ENCODE data around the gene IKZF5. TPM values are rescaled to one million over a fixed set of nuclear protein-coding genes. Genes with fewer than 3 reads are reported as not detected.

Gene IKZF5
- total and polyA plus RNA-seq, 11 donors, result 5.0 to 16.5 (median 8.2) TPM

GRCh38 chr10:123019941-123020703, 11.5 kb upstream of the IKZF5 start:
- Histone ChIP-seq H3K27ac (no peak overlapping the region), H3K9me3 (no peaks in the 10 kb centered on the region), H3K27me3 (no peaks in the 10 kb centered on the region), H3K4me1 (peaks cover 0 to 6% (median 0%) of the 10 kb centered on the region in 12 donors), H3K4me3 (no peak overlapping the region), H3K36me3 (no peaks in the 10 kb centered on the region)
- TF ChIP-seq POLR2A (IDR thresholded peaks at IDR 0.05) (no peak), CTCF (IDR thresholded peaks at IDR 0.05) (no peak)
- WGBS, 4 donors, result 64 to 70% (median 69%) methylated on average over 1 of the region's 1 CpG
- DNase-seq, result no peak
- intact Hi-C loops (cut with DNase I), result no loop called here
- ATAC-seq, result no peak

GRCh38 chr10:123019264-123019663, 10.7 kb upstream of the IKZF5 start:
- ATAC-seq (no peak), DNase-seq (no peak)
- TF ChIP-seq POLR2A (IDR thresholded peaks at IDR 0.05), result no peak
- no peak for TF ChIP-seq CTCF (IDR thresholded peaks at IDR 0.05)
- Histone ChIP-seq H3K27ac (no peak overlapping the region), H3K36me3 (no peaks in the 10 kb centered on the region), H3K4me1 (peaks cover 0 to 6% (median 0%) of the 10 kb centered on the region in 12 donors), H3K9me3 (no peaks in the 10 kb centered on the region), H3K4me3 (no peak overlapping the region), H3K27me3 (no peaks in the 10 kb centered on the region)
- intact Hi-C loops (cut with DNase I), result no loop called here
- 77 to 94% (median 80%) methylated on average over 3 of the region's 3 CpGs for WGBS, 4 donors

GRCh38 chr10:123018531-123018930, 9.9 kb upstream of the IKZF5 start:
- no peak overlapping the region for H3K27ac ChIP-seq
- H3K4me1 ChIP-seq, result peaks cover 0 to 6% (median 0%) of the 10 kb centered on the region in 12 donors
- intact Hi-C loops (cut with DNase I), result no loop called here
- no peaks in the 10 kb centered on the region for H3K27me3 ChIP-seq
- ATAC-seq (no peak), DNase-seq (no peak)
- H3K4me3 ChIP-seq, result no peak overlapping the region
- TF ChIP-seq POLR2A (IDR thresholded peaks at IDR 0.05) (no peak), CTCF (IDR thresholded peaks at IDR 0.05) (no peak)
- no peaks in the 10 kb centered on the region for H3K9me3 ChIP-seq
- WGBS, 4 donors, result 76 to 92% (median 89%) methylated on average over 7 of the region's 7 CpGs
- no peaks in the 10 kb centered on the region for H3K36me3 ChIP-seq

GRCh38 chr10:123017421-123018165, 9.0 kb upstream of the IKZF5 start:
- DNase-seq (no peak), ATAC-seq (no peak)
- peaks cover 0 to 6% (median 0%) of the 10 kb centered on the region in 12 donors for H3K4me1 ChIP-seq
- intact Hi-C loops (cut with DNase I), result no loop called here
- no peaks in the 10 kb centered on the region for H3K9me3 ChIP-seq
- no peaks in the 10 kb centered on the region for H3K36me3 ChIP-seq
- TF ChIP-seq CTCF (IDR thresholded peaks at IDR 0.05) (no peak), POLR2A (IDR thresholded peaks at IDR 0.05) (no peak)
- WGBS, 4 donors, result 70 to 79% (median 75%) methylated on average over 9 of the region's 9 CpGs
- no peaks in the 10 kb centered on the region for H3K27me3 ChIP-seq
- H3K27ac ChIP-seq, result no peak overlapping the region
- no peak overlapping the region for H3K4me3 ChIP-seq
